NB4 (cell line): Measurements from ENCODE around the gene IL25.

Source experiments
- POLR2A ChIP-seq: IDR thresholded peaks from 2 replicates; pipeline ENCODE4 v1.6.1; 2011; ENCODE audit warnings: mild to moderate bottlenecking; ENCODE audit not compliant: insufficient read length; ENCODE audit errors: extremely low read depth
- TF ChIP-seq, protein P1 (sequence below): IDR thresholded peaks from one replicate; pipeline ENCODE4 v1.5.1; 2012; ENCODE audit warnings: low read depth, low read length

DNA sequence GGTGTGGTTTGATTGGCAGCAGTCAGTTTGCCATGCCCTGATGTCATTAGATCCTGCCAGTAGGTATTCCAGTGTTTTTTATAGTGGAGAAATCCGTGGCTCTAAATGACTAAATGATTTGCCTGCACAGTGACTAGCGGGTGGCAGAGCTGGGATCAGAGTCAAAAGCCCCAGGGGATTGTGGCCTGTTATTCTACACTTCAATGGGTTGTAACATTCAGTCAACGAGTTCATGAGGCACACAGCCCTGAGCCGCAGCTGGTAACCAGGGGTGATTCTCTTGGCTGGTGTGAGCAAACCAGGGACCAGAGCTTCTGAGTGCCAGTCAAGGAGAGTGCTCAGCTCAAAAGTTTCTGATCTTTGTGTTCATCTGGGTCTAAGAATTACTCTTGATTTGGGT lies 33.6 kb downstream of the IL25 start:
- TF ChIP-seq, protein P1, sequence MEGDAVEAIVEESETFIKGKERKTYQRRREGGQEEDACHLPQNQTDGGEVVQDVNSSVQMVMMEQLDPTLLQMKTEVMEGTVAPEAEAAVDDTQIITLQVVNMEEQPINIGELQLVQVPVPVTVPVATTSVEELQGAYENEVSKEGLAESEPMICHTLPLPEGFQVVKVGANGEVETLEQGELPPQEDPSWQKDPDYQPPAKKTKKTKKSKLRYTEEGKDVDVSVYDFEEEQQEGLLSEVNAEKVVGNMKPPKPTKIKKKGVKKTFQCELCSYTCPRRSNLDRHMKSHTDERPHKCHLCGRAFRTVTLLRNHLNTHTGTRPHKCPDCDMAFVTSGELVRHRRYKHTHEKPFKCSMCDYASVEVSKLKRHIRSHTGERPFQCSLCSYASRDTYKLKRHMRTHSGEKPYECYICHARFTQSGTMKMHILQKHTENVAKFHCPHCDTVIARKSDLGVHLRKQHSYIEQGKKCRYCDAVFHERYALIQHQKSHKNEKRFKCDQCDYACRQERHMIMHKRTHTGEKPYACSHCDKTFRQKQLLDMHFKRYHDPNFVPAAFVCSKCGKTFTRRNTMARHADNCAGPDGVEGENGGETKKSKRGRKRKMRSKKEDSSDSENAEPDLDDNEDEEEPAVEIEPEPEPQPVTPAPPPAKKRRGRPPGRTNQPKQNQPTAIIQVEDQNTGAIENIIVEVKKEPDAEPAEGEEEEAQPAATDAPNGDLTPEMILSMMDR: no peak
- TF ChIP-seq POLR2A: no peak
